ENCODE results near the gene PIEZO2. TPM values are rescaled to one million over a fixed set of nuclear protein-coding genes. Genes with fewer than 3 reads are reported as not detected.

Gene PIEZO2
- total and polyA plus RNA-seq, 2 of the 8 experiments (the other 6 are each of a cell fraction or from before 2014, with no cell fraction given): 4.7 to 16.5 TPM

- peak in 1 of 2 experiments; percentile 32; a peak in 3 of 4 replicates for TF ChIP-seq RAD21 (IDR thresholded peaks at IDR 0.05 in 1 of 2, conservative IDR thresholded peaks at IDR 0.05 in 1 of 2; ENCODE audit: low read depth in 2 of 2, low read length in 2 of 2)
- no peak for TF ChIP-seq ASH2L (IDR thresholded peaks at IDR 0.05; ENCODE audit: low read length)
- no peak for TF ChIP-seq GABPA (IDR thresholded peaks at IDR 0.05; ENCODE audit: borderline replicate concordance, insufficient read depth, low read length)
- TF ChIP-seq BACH1 (IDR thresholded peaks at IDR 0.05; ENCODE audit: low read length): no peak
- TF ChIP-seq SP1 (IDR thresholded peaks at IDR 0.05; ENCODE audit: low read depth, low read length): no peak
Measured at GRCh38 chr18:10942998-10943397, 206.4 kb downstream of the PIEZO2 start (continued).
